Suprapubic skin (tissue), 4 donors: ENCODE data around the gene PRDM10.

Source experiments
- CTCF ChIP-seq, 2 donors: fragments of 200-600 bp in 1 of 2; fragments of 450-650 bp in 1 of 2; sonication (generic) in 1 of 2; IDR thresholded peaks; one replicate each; pipeline ENCODE4 v1.5.1; 2016 to 2019; ENCODE audit warnings: antibody characterized with exemption in 2 of 2, mild to moderate bottlenecking in 1 of 2, moderate library complexity in 1 of 2
- EP300 ChIP-seq: sonication (generic); formaldehyde crosslinking; IDR thresholded peaks from one replicate; pipeline ENCODE4 v1.6.1; 2017; ENCODE audit warnings: antibody characterized with exemption
- POLR2A ChIP-seq, 2 donors: fragments of 450-650 bp; IDR thresholded peaks; one replicate each; pipeline ENCODE4 v1.6.1; 2017; ENCODE audit warnings: antibody characterized with exemption in 2 of 2, mild to moderate bottlenecking in 2 of 2, moderate library complexity in 2 of 2
- POLR2AphosphoS5 ChIP-seq, 3 donors: sonication (generic); formaldehyde crosslinking; IDR thresholded peaks; one replicate each; pipeline ENCODE4 v1.6.1; 2017; ENCODE audit warnings: antibody characterized with exemption in 3 of 3

GRCh38 chr11:129945373-129945772 lies 57.3 kb downstream of the PRDM10 start:
- no peak for TF ChIP-seq POLR2A (IDR thresholded peaks at IDR 0.05)
- TF ChIP-seq CTCF (IDR thresholded peaks at IDR 0.05), result no peak
- no peak for TF ChIP-seq EP300
- TF ChIP-seq POLR2AphosphoS5 (IDR thresholded peaks at IDR 0.05), result no peak
